22Rv1 (cell line): ENCODE data around the gene CAPZB.

ENCODE experiments used
- CTCF ChIP-seq: fragments of 450-650 bp; IDR thresholded peaks from 2 replicates; pipeline ENCODE4 v1.5.1; 2017; ENCODE audit warnings: mild to moderate bottlenecking
- ZFX ChIP-seq: fragments of 450-650 bp; IDR thresholded peaks from 2 replicates; pipeline ENCODE4 v1.6.1; 2017; ENCODE audit warnings: antibody characterized with exemption, borderline replicate concordance

GRCh38 chr1:19533626-19534025 lies 48.3 kb upstream of the CAPZB start:
- no peak for TF ChIP-seq CTCF
- no peak for TF ChIP-seq ZFX
